Urinary bladder (tissue), 4 donors: ENCODE measurements around the gene FAM81B. TPM values are rescaled to one million over a fixed set of nuclear protein-coding genes. Genes with fewer than 3 reads are reported as not detected.
"Not testable (repeated sequence)": the region's sequence is repeated elsewhere in the genome, so short reads cannot be mapped to it uniquely, and the experiment has no call there.

Experiments
- DNase-seq: peaks from one replicate; pipeline ENCODE4 v3.0.0-alpha.2; 2015; ENCODE audit errors: extremely low spot score
- H3K27ac ChIP-seq: one replicate; pipeline ENCODE4 v1.5.1; 2013; ENCODE audit warnings: low read depth, mild to moderate bottlenecking, moderate library complexity
- H3K36me3 ChIP-seq: one replicate; pipeline ENCODE4 v1.6.1; 2013; ENCODE audit warnings: mild to moderate bottlenecking, moderate library complexity; ENCODE audit not compliant: insufficient read depth
- H3K4me1 ChIP-seq: one replicate; pipeline ENCODE4 v1.6.1; 2013; ENCODE audit warnings: mild to moderate bottlenecking, moderate library complexity; ENCODE audit not compliant: insufficient read depth
- H3K4me3 ChIP-seq: one replicate; pipeline ENCODE4 v1.5.1; 2013; ENCODE audit warnings: low read depth, low read length
- WGBS: extraction: QIAGEN DNeasy Blood & Tissue Kit; methylation state at CpG from one replicate; pipeline ENCODE4 v1.1.7; 2013; 5-methylcytosine and 5-hydroxymethylcytosine counted together
- polyA plus RNA-seq: library from polyadenylated mRNA; stranded (reverse); fragments of 200-250 nt; gene quantifications from one replicate; pipeline ENCODE4 v1.2.3, GENCODE V29; 2013
- total RNA-seq: library from RNA; depleted of rRNA; stranded (reverse); fragments of >200 nt; gene quantifications from one replicate; pipeline ENCODE4 v1.2.3, GENCODE V29; 2014
- donor health status: healthy with polysubstance abuse.
- donor health status: healthy.

FAM81B gene
- total and polyA plus RNA-seq, 2 donors = 0.42 TPM; not detected in 1

GRCh38 chr5:95382801-95383200 lies 8.4 kb upstream of the FAM81B start:
- no peaks in the 10 kb centered on the region for H3K4me1 ChIP-seq
- no peak overlapping the region for H3K27ac ChIP-seq
- WGBS = 27% methylated on average over 4 of the region's 4 CpGs
- no peaks in the 10 kb centered on the region for H3K36me3 ChIP-seq
- no peak for DNase-seq
- H3K4me3 ChIP-seq = no peak overlapping the region

GRCh38 chr5:95384485-95385213 lies 6.5 kb upstream of the FAM81B start:
- WGBS = 80% methylated on average over 5 of the region's 5 CpGs
- H3K4me3 ChIP-seq = no peak overlapping the region
- no peak for DNase-seq
- H3K36me3 ChIP-seq = no peaks in the 10 kb centered on the region
- H3K27ac ChIP-seq = no peak overlapping the region
- no peaks in the 10 kb centered on the region for H3K4me1 ChIP-seq

GRCh38 chr5:95385334-95385733 lies 5.8 kb upstream of the FAM81B start:
- Histone ChIP-seq H3K4me1 (no peaks in the 10 kb centered on the region), H3K4me3 (no peak overlapping the region), H3K27ac (no peak overlapping the region), H3K36me3 (no peaks in the 10 kb centered on the region)
- WGBS = 98% methylated on average over 1 of the region's 1 CpG
- DNase-seq = no peak

GRCh38 chr5:95391965-95392364 lies 799 bp downstream of the FAM81B start:
- not testable (repeated sequence) for H3K4me1 ChIP-seq, H3K27ac ChIP-seq, H3K4me3 ChIP-seq, DNase-seq, H3K36me3 ChIP-seq
- 94% methylated on average over 3 of the region's 3 CpGs for WGBS

GRCh38 chr5:95392593-95393182 lies 1.5 kb downstream of the FAM81B start:
- peak; percentile 45 for DNase-seq
- 0% methylated on average over 1 of the region's 1 CpG for WGBS
- H3K4me1 ChIP-seq = no peaks in the 10 kb centered on the region
- no peaks in the 10 kb centered on the region for H3K36me3 ChIP-seq
- H3K27ac ChIP-seq = no peak overlapping the region
- H3K4me3 ChIP-seq = no peak overlapping the region

GRCh38 chr5:95393279-95393678 lies 2.1 kb downstream of the FAM81B start:
- Histone ChIP-seq H3K36me3 (no peaks in the 10 kb centered on the region), H3K4me3 (no peak overlapping the region), H3K4me1 (no peaks in the 10 kb centered on the region), H3K27ac (no peak overlapping the region)
- 83% methylated on average over 1 of the region's 1 CpG for WGBS
- DNase-seq = no peak

GRCh38 chr5:95398989-95399388 lies 7.8 kb downstream of the FAM81B start:
- no peak overlapping the region for H3K27ac ChIP-seq
- no peak for DNase-seq
- no peaks in the 10 kb centered on the region for H3K4me1 ChIP-seq
- no peak overlapping the region for H3K4me3 ChIP-seq
- H3K36me3 ChIP-seq = no peaks in the 10 kb centered on the region
- 68% methylated on average over 1 of the region's 1 CpG for WGBS

GRCh38 chr5:95401626-95402025 lies 10.5 kb downstream of the FAM81B start:
- WGBS = 53% methylated on average over 3 of the region's 3 CpGs
- Histone ChIP-seq H3K36me3 (no peaks in the 10 kb centered on the region), H3K4me1 (no peaks in the 10 kb centered on the region), H3K4me3 (no peak overlapping the region), H3K27ac (no peak overlapping the region)
- no peak for DNase-seq

- 0% methylated on average over 1 of the region's 1 CpG for WGBS
Observed at GRCh38 chr5:95403996-95404395, 12.8 kb downstream of the FAM81B start.

GRCh38 chr5:95406426-95407090 lies 15.4 kb downstream of the FAM81B start:
- H3K4me3 ChIP-seq = no peak overlapping the region
- WGBS = 38% methylated on average over 5 of the region's 5 CpGs

More at GRCh38 chr5:95403996-95404395, 12.8 kb downstream of the FAM81B start:
- DNase-seq = no peak
- H3K4me3 ChIP-seq = no peak overlapping the region
- H3K4me1 ChIP-seq = no peaks in the 10 kb centered on the region
- H3K27ac ChIP-seq = no peak overlapping the region
- H3K36me3 ChIP-seq = no peaks in the 10 kb centered on the region

GRCh38 chr5:95410279-95410678 lies 19.1 kb downstream of the FAM81B start:
- Histone ChIP-seq H3K27ac (no peak overlapping the region), H3K4me1 (no peaks in the 10 kb centered on the region), H3K4me3 (no peak overlapping the region), H3K36me3 (no peaks in the 10 kb centered on the region)
- no peak for DNase-seq
- 69% methylated on average over 2 of the region's 2 CpGs for WGBS

More at GRCh38 chr5:95406426-95407090, 15.4 kb downstream of the FAM81B start:
- no peak for DNase-seq
- H3K4me1 ChIP-seq = no peaks in the 10 kb centered on the region
- no peak overlapping the region for H3K27ac ChIP-seq
- H3K36me3 ChIP-seq = no peaks in the 10 kb centered on the region

- DNase-seq = no peak
- Histone ChIP-seq H3K36me3 (no peaks in the 10 kb centered on the region), H3K4me3 (no peak overlapping the region), H3K27ac (no peak overlapping the region), H3K4me1 (no peaks in the 10 kb centered on the region)
- 63% methylated on average over 2 of the region's 2 CpGs for WGBS
Observed at GRCh38 chr5:95411474-95411873, 20.3 kb downstream of the FAM81B start.

- H3K27ac ChIP-seq = no peak overlapping the region
- 30% methylated on average over 4 of the region's 4 CpGs for WGBS
- no peaks in the 10 kb centered on the region for H3K4me1 ChIP-seq
- no peak overlapping the region for H3K4me3 ChIP-seq
- H3K36me3 ChIP-seq = no peaks in the 10 kb centered on the region
- no peak for DNase-seq
Observed at GRCh38 chr5:95414451-95414850, 23.3 kb downstream of the FAM81B start.

GRCh38 chr5:95417971-95418370 lies 26.8 kb downstream of the FAM81B start:
- DNase-seq = no peak
- 92% methylated on average over 3 of the region's 3 CpGs for WGBS
- Histone ChIP-seq H3K36me3 (no peaks in the 10 kb centered on the region), H3K4me1 (no peaks in the 10 kb centered on the region), H3K27ac (no peak overlapping the region), H3K4me3 (no peak overlapping the region)
